Smooth muscle cell (in vitro differentiated cells): ENCODE data around the gene ZFAND6. TPM values are rescaled to one million over a fixed set of nuclear protein-coding genes. Genes with fewer than 3 reads are reported as not detected.

ENCODE experiments used
- DNase-seq: peaks from one replicate; lab custom pipeline; 2025; ENCODE audit not compliant: unreplicated experiment; lab: John Stamatoyannopoulos, UW
- H2AFZ ChIP-seq: fragments of 200-600 bp; sonication (generic); 2 replicates; pipeline ENCODE4 v1.6.0; 2016; ENCODE audit warnings: antibody characterized with exemption, low read depth, mild to moderate bottlenecking
- H3F3A ChIP-seq: fragments of 200-600 bp; sonication (generic); 2 replicates; pipeline ENCODE4 v1.6.0; 2017; ENCODE audit warnings: antibody characterized with exemption, low read depth
- H3K27ac ChIP-seq: fragments of 200-600 bp; sonication (generic); 2 replicates; pipeline ENCODE4 v1.5.1; 2016; ENCODE audit warnings: low read depth, mild to moderate bottlenecking
- H3K27me3 ChIP-seq: fragments of 200-600 bp; sonication (generic); 2 replicates; pipeline ENCODE4 v1.6.1; 2016; ENCODE audit warnings: low read depth, mild to moderate bottlenecking
- H3K36me3 ChIP-seq: fragments of 200-600 bp; sonication (generic); 2 replicates; pipeline ENCODE4 v1.5.1; 2016; ENCODE audit warnings: low read depth
- H3K4me1 ChIP-seq: fragments of 200-600 bp; sonication (generic); 2 replicates; pipeline ENCODE4 v1.5.1; 2016; ENCODE audit warnings: low read depth
- H3K4me2 ChIP-seq: fragments of 200-600 bp; sonication (generic); 2 replicates; pipeline ENCODE4 v1.6.0; 2016; ENCODE audit warnings: mild to moderate bottlenecking
- H3K4me3 ChIP-seq: fragments of 200-600 bp; sonication (generic); 2 replicates; pipeline ENCODE4 v1.5.1; 2016; ENCODE audit warnings: mild to moderate bottlenecking
- H3K79me2 ChIP-seq: fragments of 200-600 bp; sonication (generic); 2 replicates; pipeline ENCODE4 v1.6.0; 2016; ENCODE audit warnings: low read depth, mild to moderate bottlenecking
- H3K9ac ChIP-seq: fragments of 200-600 bp; sonication (generic); 2 replicates; pipeline ENCODE4 v1.6.0; 2016; ENCODE audit warnings: low read depth
- H3K9me3 ChIP-seq: fragments of 200-600 bp; sonication (generic); replicated peaks from 2 replicates; pipeline ENCODE4 v1.5.1; 2016; ENCODE audit warnings: low read depth
- H4K20me1 ChIP-seq: fragments of 200-600 bp; sonication (generic); 2 replicates; pipeline ENCODE4 v1.6.0; 2016; ENCODE audit warnings: low read depth
- CTCF ChIP-seq: fragments of 200-600 bp; sonication (generic); IDR thresholded peaks from 2 replicates; pipeline ENCODE4 v1.5.1; 2017; ENCODE audit warnings: borderline replicate concordance, mild to moderate bottlenecking, antibody characterized with exemption; ENCODE audit not compliant: insufficient read depth, poor library complexity, severe bottlenecking
- WGBS: methylation state at CpG from one replicate; pipeline ENCODE4 v1.1.7; 2016; ENCODE audit warnings: low lambda C conversion rate; 5-methylcytosine and 5-hydroxymethylcytosine counted together
- polyA plus RNA-seq: library from polyadenylated mRNA; unstranded; fragments of >200 nt; fragmentation: Nextera tagmentation; extraction: Ambion mirVana; gene quantifications from 2 replicates; pipeline ENCODE4 v1.2.1, GENCODE V29; 2016
- total RNA-seq: library from RNA; depleted of rRNA; stranded (reverse); fragments of >200 nt; gene quantifications from 2 replicates; pipeline ENCODE4 v1.2.3, GENCODE V29; 2014

Gene ZFAND6
- total and polyA plus RNA-seq, 2 experiments from 2014 or later, result 81.9 to 144 TPM

DNA sequence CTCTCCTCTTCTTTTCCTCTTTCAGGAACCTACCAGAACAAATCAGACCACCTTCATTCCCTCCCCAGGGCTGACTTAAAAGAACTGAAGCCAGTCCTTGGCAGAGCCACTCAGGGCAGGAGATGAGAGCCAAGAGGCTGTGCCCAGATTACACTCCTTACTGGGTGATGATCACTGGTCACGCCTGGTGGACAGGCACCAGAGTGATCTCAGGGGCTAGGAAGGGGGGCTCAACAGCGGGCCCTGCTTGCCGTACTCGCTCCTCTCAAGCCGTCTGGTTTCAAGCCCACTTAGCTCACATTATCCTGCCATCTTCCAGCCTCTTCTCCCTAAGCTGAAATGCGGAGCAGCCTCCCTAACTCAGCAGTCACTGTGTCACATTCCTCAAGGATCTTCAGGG lies 91.7 kb downstream of the ZFAND6 start:
- 77% methylated on average over 6 of the region's 6 CpGs for WGBS
- H3K4me2 ChIP-seq, result no peak overlapping the region
- H3K9ac ChIP-seq, result no peak overlapping the region
- H3K27ac ChIP-seq, result no peak overlapping the region
- no peak for TF ChIP-seq CTCF
- H3K4me3 ChIP-seq, result no peak overlapping the region
- H3K9me3 ChIP-seq, result no peaks in the 10 kb centered on the region
- H4K20me1 ChIP-seq, result no peaks in the 10 kb centered on the region
- peaks cover 15% of the 10 kb centered on the region for H3K4me1 ChIP-seq
- no peaks in the 10 kb centered on the region for H3K79me2 ChIP-seq
- H3F3A ChIP-seq, result peaks cover 13% of the 10 kb centered on the region
- H3K36me3 ChIP-seq, result no peaks in the 10 kb centered on the region
- no peak overlapping the region for H2AFZ ChIP-seq
- no peak for DNase-seq
- no peaks in the 10 kb centered on the region for H3K27me3 ChIP-seq

DNA sequence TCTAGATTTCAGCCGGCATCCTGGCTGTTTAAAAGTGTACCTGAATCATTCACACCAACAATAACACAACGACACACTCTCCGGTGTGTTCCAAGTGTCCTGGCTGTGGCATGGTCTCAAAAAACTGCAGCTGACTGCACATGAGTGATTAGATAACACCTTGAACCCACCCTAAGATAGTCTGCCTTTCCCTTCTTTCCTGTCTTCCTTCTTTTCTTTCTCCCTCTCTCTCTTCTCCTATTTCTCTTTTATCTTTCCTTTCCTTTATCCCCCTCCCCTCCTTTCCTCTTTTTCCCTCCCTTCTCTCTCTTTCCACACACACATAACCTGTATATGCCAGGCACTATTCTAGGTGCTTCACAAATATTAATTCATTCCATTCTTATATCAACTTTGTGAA lies 92.1 kb downstream of the ZFAND6 start:
- Histone ChIP-seq H3K27ac (no peak overlapping the region), H3K27me3 (no peaks in the 10 kb centered on the region), H2AFZ (no peak overlapping the region), H4K20me1 (no peaks in the 10 kb centered on the region), H3K4me1 (peaks cover 15% of the 10 kb centered on the region), H3K4me2 (peak overlapping the region; percentile 83), H3K4me3 (no peak overlapping the region), H3K79me2 (no peaks in the 10 kb centered on the region), H3K9me3 (no peaks in the 10 kb centered on the region), H3F3A (peaks cover 13% of the 10 kb centered on the region), H3K36me3 (no peaks in the 10 kb centered on the region), H3K9ac (no peak overlapping the region)
- TF ChIP-seq CTCF, result no peak
- 89% methylated on average over 3 of the region's 3 CpGs for WGBS
- no peak for DNase-seq

GRCh38 chr15:80152180-80152895 lies 92.9 kb downstream of the ZFAND6 start:
- Histone ChIP-seq H3K79me2 (no peaks in the 10 kb centered on the region), H2AFZ (peak overlapping the region; percentile 67), H3K4me3 (peak overlapping the region; percentile 89), H3K4me1 (peaks cover 15% of the 10 kb centered on the region), H3K4me2 (peak overlapping the region; percentile 86), H3K9me3 (no peaks in the 10 kb centered on the region), H3K27ac (peak overlapping the region; percentile 69), H4K20me1 (no peaks in the 10 kb centered on the region), H3K27me3 (no peaks in the 10 kb centered on the region), H3K9ac (peak overlapping the region; percentile 84), H3F3A (peaks cover 13% of the 10 kb centered on the region), H3K36me3 (no peaks in the 10 kb centered on the region)
- WGBS, result 2% methylated on average over 16 of the region's 41 CpGs
- no peak for TF ChIP-seq CTCF
- peak; percentile 97 for DNase-seq
